Spleen (tissue), 11 donors: ENCODE data around the gene CHSY3. TPM values are rescaled to one million over a fixed set of nuclear protein-coding genes. Genes with fewer than 3 reads are reported as not detected.

Experiments
- DNase-seq: peaks from one replicate; pipeline ENCODE4 v3.0.0-alpha.2; 2020
- H3K27ac ChIP-seq, 8 donors: fragments of 200-600 bp; sonication (generic) in 7 of 8; 1 replicate in 4 of 8; 2 replicates in 4 of 8; pipeline versions ENCODE4 v1.5.0 to v1.8.0; 2016 to 2021; ENCODE audit warnings: inconsistent platforms in 4 of 8, mild to moderate bottlenecking in 4 of 8, moderate library complexity in 1 of 8
- H3K27me3 ChIP-seq, 7 donors: fragments of 200-600 bp; sonication (generic) in 6 of 7; replicated peaks in 1 of 7; 1 replicate in 4 of 7; 2 replicates in 3 of 7; pipeline versions ENCODE4 v1.5.0 to v1.8.0; 2016 to 2021; ENCODE audit warnings: inconsistent platforms in 3 of 7, mild to moderate bottlenecking in 1 of 7
- H3K36me3 ChIP-seq, 6 donors: fragments of 200-600 bp; sonication (generic) in 5 of 6; 1 replicate in 4 of 6; 2 replicates in 2 of 6; pipeline versions ENCODE4 v1.5.0 to v1.8.0; 2016 to 2021; ENCODE audit warnings: inconsistent platforms in 2 of 6
- H3K4me1 ChIP-seq, 6 donors: fragments of 200-600 bp; sonication (generic) in 5 of 6; 1 replicate in 3 of 6; 2 replicates in 3 of 6; pipeline versions ENCODE4 v1.5.0 to v1.8.0; 2016 to 2021; ENCODE audit warnings: inconsistent platforms in 3 of 6
- H3K4me3 ChIP-seq, 8 donors: fragments of 200-600 bp; sonication (generic) in 7 of 8; 1 replicate in 4 of 8; 2 replicates in 4 of 8; pipeline versions ENCODE4 v1.5.0 to v1.8.0; 2016 to 2021; ENCODE audit warnings: inconsistent platforms in 4 of 8, mild to moderate bottlenecking in 4 of 8, moderate library complexity in 2 of 8
- H3K9me3 ChIP-seq, 8 donors: fragments of 200-600 bp; sonication (generic) in 7 of 8; 1 replicate in 4 of 8; 2 replicates in 4 of 8; pipeline versions ENCODE4 v1.5.0 to v1.8.0; 2016 to 2021; ENCODE audit warnings: inconsistent platforms in 4 of 8
- POLR2A ChIP-seq, 3 donors: fragments of 450-650 bp; IDR thresholded peaks; one replicate each; pipeline ENCODE4 v1.5.1; 2017; ENCODE audit warnings: antibody characterized with exemption in 3 of 3, mild to moderate bottlenecking in 1 of 3
- POLR2AphosphoS5 ChIP-seq, 3 donors: sonication (generic); formaldehyde crosslinking; IDR thresholded peaks; one replicate each; pipeline ENCODE4 v1.5.1; 2017; ENCODE audit warnings: antibody characterized with exemption in 3 of 3
- WGBS, 5 donors: extraction: QIAGEN DNeasy Blood & Tissue Kit in 3 of 5; methylation state at CpG; one replicate each; pipeline versions ENCODE4 v1.1.5 to v1.1.7; 2013 to 2018; 5-methylcytosine and 5-hydroxymethylcytosine counted together
- intact Hi-C: fragments of 100-400 bp; cut with DNase I; formaldehyde crosslinking; loops from one replicate; pipeline ENCODE4 v1.15.0; 2023; ENCODE audit warnings: low total_unique reads
- polyA plus RNA-seq, 3 donors: library from polyadenylated mRNA; stranded (reverse); fragments of 200-250 nt; gene quantifications; one replicate each; pipeline ENCODE4 v1.2.1, GENCODE V29; 2013
- total RNA-seq, 7 donors: library from RNA; depleted of rRNA in 3 of 7; stranded (reverse); fragments of >200 nt in 3 of 7; fragmentation: NEBNext Ultra II Directional in 4 of 7; extraction: Animal tissue kit (Norgen Biotek cat#: 25700) in 4 of 7; gene quantifications; one replicate each; pipeline versions ENCODE4 v1.1.0 to v1.2.1, GENCODE V29; 2016 to 2021
- TF ChIP-seq, protein P1 (sequence below), 11 experiments: fragments of 200-600 bp in 7 of 11; fragments of 450-650 bp in 4 of 11; sonication (generic) in 4 of 11; IDR thresholded peaks in 8 of 11; conservative IDR thresholded peaks in 3 of 11; 1 replicate in 7 of 11; 2 replicates in 4 of 11; pipeline versions ENCODE4 v1.4.0 to v1.8.0; 2016 to 2021; ENCODE audit warnings: antibody characterized with exemption in 11 of 11, inconsistent platforms in 4 of 11, mild to moderate bottlenecking in 1 of 11
- donor health status: healthy with polysubstance abuse.
- donor health status: DM: no; HTN: no; CAD: no; lungs with moderate emphysema.
- donor health status: DM: no; HTN: no; CAD: no.
- donor health status: Bipolar disorder and iron deficiency.
- donor health status: healthy.
- donor health status: DM: no; HTN: no; CAD: no.
- donor health status: DM: yes; HTN: yes; CAD: no.

Gene CHSY3
- total and polyA plus RNA-seq, 10 donors: 0.07 to 3.0 (median 1.5) TPM

DNA sequence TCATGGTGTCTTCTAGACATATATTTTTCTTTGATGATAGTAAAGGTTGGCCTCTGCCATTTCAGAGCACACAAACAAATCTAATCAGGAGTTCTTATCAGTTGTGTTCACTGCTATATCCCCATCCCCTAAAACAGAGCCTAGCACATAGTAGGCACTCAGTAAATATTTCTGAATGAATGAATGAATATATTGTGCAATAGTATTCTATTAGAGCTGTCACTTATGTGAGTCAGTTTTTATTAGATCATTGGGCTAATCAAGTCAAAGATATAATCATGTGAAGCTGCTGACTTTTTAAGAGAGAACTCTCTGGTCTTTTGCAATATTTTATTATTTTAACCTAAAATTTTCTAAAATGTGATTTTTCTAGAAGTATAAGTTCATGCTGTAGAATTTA is 84.2 kb downstream of the CHSY3 start:
- Histone ChIP-seq H3K4me1 (no peaks in the 10 kb centered on the region), H3K9me3 (peaks cover 0 to 43% (median 33%) of the 10 kb centered on the region in 8 donors), H3K4me3 (no peak overlapping the region), H3K36me3 (no peaks in the 10 kb centered on the region), H3K27ac (no peak overlapping the region), H3K27me3 (no peaks in the 10 kb centered on the region)
- TF ChIP-seq POLR2AphosphoS5 (IDR thresholded peaks at IDR 0.05) (no peak), POLR2A (IDR thresholded peaks at IDR 0.05) (no peak)
- TF ChIP-seq, protein P1, sequence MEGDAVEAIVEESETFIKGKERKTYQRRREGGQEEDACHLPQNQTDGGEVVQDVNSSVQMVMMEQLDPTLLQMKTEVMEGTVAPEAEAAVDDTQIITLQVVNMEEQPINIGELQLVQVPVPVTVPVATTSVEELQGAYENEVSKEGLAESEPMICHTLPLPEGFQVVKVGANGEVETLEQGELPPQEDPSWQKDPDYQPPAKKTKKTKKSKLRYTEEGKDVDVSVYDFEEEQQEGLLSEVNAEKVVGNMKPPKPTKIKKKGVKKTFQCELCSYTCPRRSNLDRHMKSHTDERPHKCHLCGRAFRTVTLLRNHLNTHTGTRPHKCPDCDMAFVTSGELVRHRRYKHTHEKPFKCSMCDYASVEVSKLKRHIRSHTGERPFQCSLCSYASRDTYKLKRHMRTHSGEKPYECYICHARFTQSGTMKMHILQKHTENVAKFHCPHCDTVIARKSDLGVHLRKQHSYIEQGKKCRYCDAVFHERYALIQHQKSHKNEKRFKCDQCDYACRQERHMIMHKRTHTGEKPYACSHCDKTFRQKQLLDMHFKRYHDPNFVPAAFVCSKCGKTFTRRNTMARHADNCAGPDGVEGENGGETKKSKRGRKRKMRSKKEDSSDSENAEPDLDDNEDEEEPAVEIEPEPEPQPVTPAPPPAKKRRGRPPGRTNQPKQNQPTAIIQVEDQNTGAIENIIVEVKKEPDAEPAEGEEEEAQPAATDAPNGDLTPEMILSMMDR (IDR thresholded peaks at IDR 0.05 in 8 of 11, conservative IDR thresholded peaks at IDR 0.05 in 3 of 11): no peak
- intact Hi-C loops: no loop called here
- no peak for DNase-seq

DNA sequence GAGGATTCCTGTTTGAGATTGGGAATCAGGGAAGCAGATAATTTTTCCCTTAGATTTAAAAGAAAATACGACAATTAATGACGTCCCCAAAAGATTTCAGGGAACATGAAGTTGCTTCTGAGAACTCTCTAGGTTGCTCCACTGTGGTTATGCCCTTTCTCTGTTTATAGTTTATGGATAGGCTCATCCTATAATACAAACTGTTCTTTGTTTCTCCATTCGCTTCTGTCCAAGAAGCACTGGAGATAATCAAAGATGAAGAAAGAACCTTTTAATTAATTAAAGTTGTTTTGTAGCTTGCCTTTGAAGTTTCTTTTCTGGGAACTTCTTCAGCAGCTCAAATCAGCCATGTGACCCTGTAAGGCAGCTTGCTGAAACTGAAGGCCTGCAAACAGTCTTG is 87.5 kb downstream of the CHSY3 start:
- no peak overlapping the region for H3K27ac ChIP-seq
- H3K4me1 ChIP-seq: no peaks in the 10 kb centered on the region
- no peak for DNase-seq
- H3K4me3 ChIP-seq: no peak overlapping the region
- intact Hi-C loops: no loop called here
- TF ChIP-seq, protein P1 (IDR thresholded peaks at IDR 0.05 in 8 of 11, conservative IDR thresholded peaks at IDR 0.05 in 3 of 11): no peak
- TF ChIP-seq POLR2A (IDR thresholded peaks at IDR 0.05) (no peak), POLR2AphosphoS5 (IDR thresholded peaks at IDR 0.05) (no peak)
- H3K9me3 ChIP-seq: peaks cover 0 to 12% (median 4%) of the 10 kb centered on the region in 8 donors
- 82 to 90% (median 86%) methylated on average over 3 of the region's 3 CpGs for WGBS, 5 donors
- no peaks in the 10 kb centered on the region for H3K27me3 ChIP-seq
- no peaks in the 10 kb centered on the region for H3K36me3 ChIP-seq

DNA sequence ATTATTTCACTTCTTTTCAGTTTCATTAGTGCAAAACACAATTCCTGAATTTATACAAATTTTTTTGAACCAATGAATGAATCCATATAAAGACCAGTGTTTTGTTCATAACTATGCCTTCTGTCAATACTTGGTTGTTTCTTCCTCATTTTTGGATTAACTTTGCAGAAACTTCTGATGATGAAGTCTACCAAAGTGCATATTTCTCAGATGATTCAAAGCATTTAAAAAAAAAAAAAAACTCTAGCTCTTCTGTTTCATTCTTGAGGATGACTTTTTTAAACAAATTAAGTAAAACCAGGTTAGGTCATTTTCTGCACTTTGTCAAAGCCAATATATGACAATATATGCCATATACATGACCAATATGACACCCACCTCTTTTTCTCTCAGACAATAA is 92.6 kb downstream of the CHSY3 start:
- Histone ChIP-seq H3K9me3 (no peaks in the 10 kb centered on the region), H3K27ac (no peak overlapping the region), H3K36me3 (no peaks in the 10 kb centered on the region), H3K4me1 (no peaks in the 10 kb centered on the region), H3K4me3 (no peak overlapping the region), H3K27me3 (no peaks in the 10 kb centered on the region)
- intact Hi-C loops: no loop called here
- no peak for DNase-seq
- TF ChIP-seq POLR2A (IDR thresholded peaks at IDR 0.05) (no peak), POLR2AphosphoS5 (IDR thresholded peaks at IDR 0.05) (no peak)

DNA sequence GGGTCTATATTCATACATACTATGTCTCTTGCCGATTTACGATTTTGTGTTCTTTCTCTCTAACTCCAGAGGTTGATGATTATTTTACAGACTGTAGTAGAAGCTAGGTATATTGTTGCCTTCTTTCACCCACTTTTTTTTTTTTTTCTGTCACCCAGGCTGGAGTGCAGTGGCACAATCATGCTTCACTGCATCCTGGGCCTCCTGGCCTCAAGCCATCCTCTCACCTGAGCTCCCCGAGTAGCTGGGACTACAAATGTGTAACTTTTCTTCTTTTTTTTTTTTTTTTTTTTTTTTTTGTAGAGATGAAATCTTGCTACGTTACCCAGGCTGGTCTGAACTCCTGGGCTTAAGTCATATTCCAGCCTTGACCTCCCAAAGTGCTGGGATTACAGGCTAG is 96.2 kb downstream of the CHSY3 start:
- Histone ChIP-seq H3K4me1 (no peaks in the 10 kb centered on the region), H3K9me3 (no peaks in the 10 kb centered on the region), H3K36me3 (no peaks in the 10 kb centered on the region), H3K4me3 (no peak overlapping the region), H3K27me3 (no peaks in the 10 kb centered on the region), H3K27ac (no peak overlapping the region)
- TF ChIP-seq POLR2A (IDR thresholded peaks at IDR 0.05): no peak
- TF ChIP-seq POLR2AphosphoS5 (IDR thresholded peaks at IDR 0.05): no peak
- TF ChIP-seq, protein P1 (IDR thresholded peaks at IDR 0.05 in 8 of 11, conservative IDR thresholded peaks at IDR 0.05 in 3 of 11): no peak
- 74 to 87% (median 85%) methylated on average over 4 of the region's 4 CpGs for WGBS, 5 donors
- no peak for DNase-seq
- intact Hi-C loops: no loop called here

DNA sequence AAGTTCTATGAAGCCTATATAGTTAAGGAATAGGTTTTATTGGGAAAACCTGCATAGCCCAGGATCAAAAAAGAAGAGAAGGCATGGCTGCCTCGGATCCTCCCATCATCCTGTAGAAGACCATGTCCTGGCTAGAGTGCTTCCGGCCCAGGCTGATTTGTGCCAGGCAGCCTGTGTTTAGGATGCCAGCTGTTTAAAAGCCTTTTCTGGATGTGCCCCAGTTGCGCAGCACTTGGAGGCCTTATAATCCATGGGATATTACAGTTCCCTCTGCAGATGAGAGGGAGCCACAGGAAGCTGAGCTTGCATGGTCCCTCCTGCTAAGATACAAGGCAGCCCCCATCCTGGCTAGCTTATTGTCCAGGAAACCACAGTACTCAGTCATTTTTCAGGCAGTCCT is 97.9 kb downstream of the CHSY3 start:
- no peaks in the 10 kb centered on the region for H3K4me1 ChIP-seq
- intact Hi-C loops: no loop called here
- H3K9me3 ChIP-seq: no peaks in the 10 kb centered on the region
- H3K27me3 ChIP-seq: no peaks in the 10 kb centered on the region
- no peak for DNase-seq
- H3K4me3 ChIP-seq: no peak overlapping the region
- no peak for TF ChIP-seq POLR2AphosphoS5 (IDR thresholded peaks at IDR 0.05)
- TF ChIP-seq, protein P1 (IDR thresholded peaks at IDR 0.05 in 8 of 11, conservative IDR thresholded peaks at IDR 0.05 in 3 of 11): no peak
- TF ChIP-seq POLR2A (IDR thresholded peaks at IDR 0.05): no peak
- no peaks in the 10 kb centered on the region for H3K36me3 ChIP-seq
- WGBS, 5 donors: 69 to 91% (median 78%) methylated on average over 3 of the region's 3 CpGs
- H3K27ac ChIP-seq: no peak overlapping the region
